GM12801 (cell line): Measurements from ENCODE around the gene STAT6.

ENCODE experiments used
- TF ChIP-seq, protein P1 (sequence below): IDR thresholded peaks from one replicate; pipeline ENCODE4 v1.5.1; 2011; ENCODE audit warnings: control low read depth; ENCODE audit not compliant: insufficient read length; ENCODE audit errors: extremely low read depth

The STAT6 gene

DNA sequence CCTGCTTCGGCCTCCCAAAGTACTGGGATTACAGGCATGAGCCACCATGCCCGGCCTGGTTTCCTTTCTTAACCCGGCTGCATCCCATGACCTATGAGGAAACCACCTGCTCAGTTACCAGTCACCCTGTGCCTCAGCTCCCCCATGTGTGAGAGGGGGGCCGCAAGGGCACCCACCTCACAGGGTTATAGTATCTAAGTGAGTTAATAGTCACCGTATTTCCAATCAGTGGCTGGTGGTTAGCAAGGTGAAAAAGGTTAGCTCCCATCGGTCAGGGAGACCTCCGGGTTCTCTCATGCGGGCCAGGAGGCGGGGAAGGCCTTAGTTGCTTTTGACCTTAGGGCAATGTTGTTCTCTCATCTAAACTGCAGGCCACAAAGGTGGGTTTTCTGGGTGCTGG is 23.8 kb upstream of the STAT6 start:
- TF ChIP-seq, protein P1, sequence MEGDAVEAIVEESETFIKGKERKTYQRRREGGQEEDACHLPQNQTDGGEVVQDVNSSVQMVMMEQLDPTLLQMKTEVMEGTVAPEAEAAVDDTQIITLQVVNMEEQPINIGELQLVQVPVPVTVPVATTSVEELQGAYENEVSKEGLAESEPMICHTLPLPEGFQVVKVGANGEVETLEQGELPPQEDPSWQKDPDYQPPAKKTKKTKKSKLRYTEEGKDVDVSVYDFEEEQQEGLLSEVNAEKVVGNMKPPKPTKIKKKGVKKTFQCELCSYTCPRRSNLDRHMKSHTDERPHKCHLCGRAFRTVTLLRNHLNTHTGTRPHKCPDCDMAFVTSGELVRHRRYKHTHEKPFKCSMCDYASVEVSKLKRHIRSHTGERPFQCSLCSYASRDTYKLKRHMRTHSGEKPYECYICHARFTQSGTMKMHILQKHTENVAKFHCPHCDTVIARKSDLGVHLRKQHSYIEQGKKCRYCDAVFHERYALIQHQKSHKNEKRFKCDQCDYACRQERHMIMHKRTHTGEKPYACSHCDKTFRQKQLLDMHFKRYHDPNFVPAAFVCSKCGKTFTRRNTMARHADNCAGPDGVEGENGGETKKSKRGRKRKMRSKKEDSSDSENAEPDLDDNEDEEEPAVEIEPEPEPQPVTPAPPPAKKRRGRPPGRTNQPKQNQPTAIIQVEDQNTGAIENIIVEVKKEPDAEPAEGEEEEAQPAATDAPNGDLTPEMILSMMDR: no peak

DNA sequence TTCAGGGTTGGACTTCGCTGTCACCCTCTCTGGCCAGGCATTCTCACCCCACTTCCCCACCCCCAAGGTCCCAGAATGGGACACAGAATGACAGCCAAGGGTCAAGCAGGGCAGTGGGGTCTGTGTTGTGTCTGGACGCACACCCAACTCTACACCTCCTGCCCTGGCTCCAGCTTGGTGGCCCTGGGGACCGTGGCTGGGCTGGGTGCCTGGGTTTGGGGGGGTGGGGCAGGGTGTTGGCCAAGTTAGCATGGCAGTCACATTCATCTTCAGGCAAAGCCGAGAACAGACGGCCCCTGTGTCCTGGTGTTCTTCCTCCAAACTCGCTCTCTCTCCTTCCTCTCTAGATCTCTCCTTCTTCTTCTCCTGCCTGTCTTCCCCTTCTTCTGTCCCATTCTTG is 22.8 kb upstream of the STAT6 start:
- TF ChIP-seq, protein P1: no peak

DNA sequence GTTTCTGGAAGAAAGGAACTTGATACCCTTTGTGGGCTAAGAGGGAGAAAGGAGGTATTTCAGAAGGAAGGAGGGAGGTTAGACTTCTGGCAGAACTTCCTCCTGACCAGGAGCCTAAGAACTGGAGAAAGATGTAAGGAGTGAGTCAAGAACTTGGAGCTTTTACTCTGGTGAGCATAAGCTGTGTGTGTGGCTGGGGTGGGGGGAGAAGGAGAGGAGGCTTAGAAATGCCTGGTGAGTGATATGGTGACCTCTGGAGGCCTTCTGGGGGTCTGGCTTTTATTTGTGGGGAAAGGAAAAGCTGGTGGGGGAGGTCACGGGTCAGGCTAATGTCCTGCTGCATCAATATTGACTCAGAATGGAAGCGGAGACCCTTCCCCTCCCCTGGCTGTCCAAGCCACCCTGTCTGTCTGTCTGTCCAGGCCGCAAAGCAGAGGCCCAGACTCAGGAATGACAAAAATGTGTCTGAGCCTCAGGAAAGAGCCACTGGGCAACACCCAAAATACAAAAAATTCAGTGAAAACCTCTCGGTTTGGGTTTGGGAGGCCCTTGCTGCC is 21.9 kb upstream of the STAT6 start:
- TF ChIP-seq, protein P1: no peak

DNA sequence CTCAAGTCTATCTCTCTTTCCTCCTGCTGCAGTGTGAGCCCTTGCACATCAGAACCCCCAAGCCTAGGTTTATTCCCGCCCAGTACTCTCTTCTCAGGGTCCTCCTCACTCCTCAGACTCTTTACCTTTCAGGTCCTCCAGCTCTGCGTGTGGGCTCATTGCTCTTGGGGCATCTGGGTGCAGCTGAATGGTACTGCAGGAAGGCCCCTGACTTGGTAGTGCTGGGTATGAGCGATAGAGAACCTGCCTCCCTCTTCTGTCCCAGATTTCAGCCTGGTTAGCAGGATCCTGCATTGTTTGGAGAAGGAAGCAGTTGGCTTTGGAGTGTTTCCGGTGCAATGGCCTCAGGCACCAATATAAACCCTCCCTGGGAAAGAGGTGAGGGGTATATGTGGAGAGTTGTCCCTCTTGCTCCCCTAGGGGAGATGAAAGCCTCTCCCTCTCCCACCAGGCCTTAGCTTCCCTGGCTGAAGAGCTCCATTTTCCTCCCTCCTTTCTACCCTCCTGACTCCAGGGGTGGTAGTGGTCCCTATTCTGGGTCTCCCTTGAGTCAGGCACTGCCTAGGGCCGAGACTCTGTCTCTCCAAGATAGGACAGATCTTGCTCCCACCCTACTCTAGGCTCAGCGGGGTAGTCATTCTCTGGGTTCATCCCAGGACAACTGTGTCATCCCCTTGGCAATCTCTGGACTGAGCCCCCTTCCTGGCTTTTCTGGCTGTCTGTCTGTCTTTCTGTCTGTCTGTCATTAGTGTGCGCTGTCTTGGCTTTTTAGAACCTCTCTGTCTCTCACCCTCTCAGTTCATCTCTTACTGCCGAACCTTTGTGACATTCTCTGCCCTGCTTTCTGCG is 21.0 kb upstream of the STAT6 start:
- TF ChIP-seq, protein P1: no peak

DNA sequence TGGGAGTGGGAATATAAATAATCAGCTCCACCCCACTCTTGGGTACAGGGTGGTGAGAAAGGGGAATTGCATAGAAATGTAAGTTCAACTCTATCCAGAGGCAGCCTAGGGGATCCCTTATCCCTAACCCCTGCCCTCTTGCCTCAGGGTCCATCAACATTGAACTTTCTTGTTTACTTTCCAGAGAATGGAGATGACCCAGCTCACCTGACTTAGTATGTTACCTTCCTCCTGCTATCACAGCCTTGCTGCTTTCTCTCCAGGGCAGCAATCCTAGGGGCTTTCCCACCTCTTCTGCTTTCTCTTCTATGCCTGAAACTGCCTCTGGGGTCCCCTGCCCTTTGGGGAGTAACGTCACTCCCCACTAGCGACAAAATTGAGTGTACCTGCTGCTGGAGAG is 19.8 kb upstream of the STAT6 start:
- TF ChIP-seq, protein P1: no peak

- TF ChIP-seq, protein P1: no peak
Observed at GRCh38 chr12:57129889-57130288, 18.7 kb upstream of the STAT6 start.

DNA sequence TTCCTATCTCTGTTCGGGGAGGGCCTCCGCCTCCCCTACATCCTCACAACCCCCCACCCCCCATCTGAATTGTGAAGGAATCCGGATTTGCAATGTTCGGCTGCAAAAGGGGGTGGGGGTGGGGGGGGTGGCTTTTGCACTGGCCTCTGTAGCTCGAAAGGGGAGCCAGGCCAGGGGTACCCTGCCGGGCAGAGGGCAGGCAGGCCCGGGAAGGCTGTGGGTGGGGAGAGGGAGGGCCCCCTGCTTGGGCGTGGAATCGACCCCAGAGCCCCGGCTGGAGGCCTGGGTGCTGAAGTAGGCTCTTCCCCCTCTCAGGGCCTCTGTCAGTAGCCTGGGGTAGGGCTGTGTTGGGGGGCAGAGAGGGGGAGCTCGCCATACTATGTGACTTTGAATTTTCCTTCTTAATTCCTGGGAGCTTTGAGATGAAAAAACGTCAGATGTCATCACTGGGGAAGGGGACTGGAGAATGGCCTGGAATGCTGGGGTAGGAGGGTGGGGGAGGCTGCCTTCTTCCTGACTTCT is 18.2 kb upstream of the STAT6 start:
- TF ChIP-seq, protein P1: no peak
